Neutrophil (primary cell): ENCODE measurements around the gene MYOM3.
"Not testable (repeated sequence)": the region's sequence is repeated elsewhere in the genome, so short reads cannot be mapped to it uniquely, and the experiment has no call there.

Experiments
- H3K27ac ChIP-seq: fragments of 200-600 bp; sonication (generic); 2 replicates; pipeline ENCODE4 v1.5.1; 2016; ENCODE audit warnings: mild to moderate bottlenecking, moderate library complexity
- H3K27me3 ChIP-seq: fragments of 200-600 bp; sonication (generic); 2 replicates; pipeline ENCODE4 v1.6.0; 2016; ENCODE audit warnings: mild to moderate bottlenecking
- H3K36me3 ChIP-seq: fragments of 200-600 bp; sonication (generic); 2 replicates; pipeline ENCODE4 v1.5.1; 2017
- H3K4me1 ChIP-seq, 2 experiments: fragments of 200-600 bp in 1 of 2; sonication (generic) in 1 of 2; 1 replicate in 1 of 2; 2 replicates in 1 of 2; pipeline versions ENCODE4 v1.5.1 to v1.6.1; 2013 to 2016; ENCODE audit warnings: low read depth in 1 of 2, low read length in 1 of 2, mild to moderate bottlenecking in 1 of 2, moderate library complexity in 1 of 2; ENCODE audit not compliant: control insufficient read depth in 1 of 2, insufficient read depth in 1 of 2
- H3K4me3 ChIP-seq, 2 experiments: fragments of 200-600 bp in 1 of 2; sonication (generic) in 1 of 2; 1 replicate in 1 of 2; 2 replicates in 1 of 2; pipeline ENCODE4 v1.5.1; 2013 to 2016; ENCODE audit warnings: low read depth in 1 of 2, low read length in 1 of 2, mild to moderate bottlenecking in 1 of 2, moderate library complexity in 1 of 2
- H3K9me3 ChIP-seq: fragments of 200-600 bp; sonication (generic); 2 replicates; pipeline ENCODE4 v1.5.1; 2016
- TF ChIP-seq, protein P1 (sequence below): fragments of 200-600 bp; sonication (generic); IDR thresholded peaks from 2 replicates; pipeline ENCODE4 v1.5.1; 2016; ENCODE audit warnings: antibody characterized with exemption

Gene MYOM3

GRCh38 chr1:24021403-24022266 lies 90.3 kb downstream of the MYOM3 start:
- Histone ChIP-seq H3K4me3 (no peak overlapping the region), H3K27me3 (no peaks in the 10 kb centered on the region)

GRCh38 chr1:24020470-24020869 lies 91.5 kb downstream of the MYOM3 start:
- Histone ChIP-seq H3K27me3 (no peaks in the 10 kb centered on the region), H3K9me3 (no peaks in the 10 kb centered on the region), H3K27ac (no peak overlapping the region), H3K4me1 (no peaks in the 10 kb centered on the region), H3K36me3 (no peaks in the 10 kb centered on the region), H3K4me3 (no peak overlapping the region)
- TF ChIP-seq, protein P1, sequence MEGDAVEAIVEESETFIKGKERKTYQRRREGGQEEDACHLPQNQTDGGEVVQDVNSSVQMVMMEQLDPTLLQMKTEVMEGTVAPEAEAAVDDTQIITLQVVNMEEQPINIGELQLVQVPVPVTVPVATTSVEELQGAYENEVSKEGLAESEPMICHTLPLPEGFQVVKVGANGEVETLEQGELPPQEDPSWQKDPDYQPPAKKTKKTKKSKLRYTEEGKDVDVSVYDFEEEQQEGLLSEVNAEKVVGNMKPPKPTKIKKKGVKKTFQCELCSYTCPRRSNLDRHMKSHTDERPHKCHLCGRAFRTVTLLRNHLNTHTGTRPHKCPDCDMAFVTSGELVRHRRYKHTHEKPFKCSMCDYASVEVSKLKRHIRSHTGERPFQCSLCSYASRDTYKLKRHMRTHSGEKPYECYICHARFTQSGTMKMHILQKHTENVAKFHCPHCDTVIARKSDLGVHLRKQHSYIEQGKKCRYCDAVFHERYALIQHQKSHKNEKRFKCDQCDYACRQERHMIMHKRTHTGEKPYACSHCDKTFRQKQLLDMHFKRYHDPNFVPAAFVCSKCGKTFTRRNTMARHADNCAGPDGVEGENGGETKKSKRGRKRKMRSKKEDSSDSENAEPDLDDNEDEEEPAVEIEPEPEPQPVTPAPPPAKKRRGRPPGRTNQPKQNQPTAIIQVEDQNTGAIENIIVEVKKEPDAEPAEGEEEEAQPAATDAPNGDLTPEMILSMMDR: no peak

More at GRCh38 chr1:24021403-24022266, 90.3 kb downstream of the MYOM3 start:
- H3K27ac ChIP-seq: no peak overlapping the region
- H3K9me3 ChIP-seq: no peaks in the 10 kb centered on the region
- H3K36me3 ChIP-seq: no peaks in the 10 kb centered on the region
- H3K4me1 ChIP-seq: no peaks in the 10 kb centered on the region
- TF ChIP-seq, protein P1: no peak

DNA sequence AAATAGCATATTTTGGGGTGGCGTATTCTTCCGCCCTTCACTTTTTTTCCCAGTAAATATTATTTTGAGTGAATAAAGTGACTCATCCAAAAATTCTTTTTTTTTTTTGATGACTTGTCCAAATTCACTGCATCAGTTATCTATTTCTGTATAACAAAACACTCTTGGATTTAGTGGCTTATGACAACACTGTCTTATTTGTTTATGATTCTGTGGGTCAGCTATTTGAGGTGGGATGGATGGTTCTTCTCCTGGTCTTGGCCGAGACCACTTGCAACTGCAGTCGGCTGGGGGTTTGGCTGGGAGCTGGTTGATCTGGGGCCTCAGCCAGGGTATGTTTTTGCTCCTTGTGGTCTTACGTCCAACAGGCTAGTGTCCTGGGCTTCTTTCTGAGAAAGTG lies 91.9 kb downstream of the MYOM3 start:
- Histone ChIP-seq H3K4me1 (no peaks in the 10 kb centered on the region), H3K36me3 (no peaks in the 10 kb centered on the region), H3K4me3 (no peak overlapping the region), H3K27me3 (no peaks in the 10 kb centered on the region), H3K27ac (no peak overlapping the region), H3K9me3 (no peaks in the 10 kb centered on the region)
- TF ChIP-seq, protein P1: no peak

DNA sequence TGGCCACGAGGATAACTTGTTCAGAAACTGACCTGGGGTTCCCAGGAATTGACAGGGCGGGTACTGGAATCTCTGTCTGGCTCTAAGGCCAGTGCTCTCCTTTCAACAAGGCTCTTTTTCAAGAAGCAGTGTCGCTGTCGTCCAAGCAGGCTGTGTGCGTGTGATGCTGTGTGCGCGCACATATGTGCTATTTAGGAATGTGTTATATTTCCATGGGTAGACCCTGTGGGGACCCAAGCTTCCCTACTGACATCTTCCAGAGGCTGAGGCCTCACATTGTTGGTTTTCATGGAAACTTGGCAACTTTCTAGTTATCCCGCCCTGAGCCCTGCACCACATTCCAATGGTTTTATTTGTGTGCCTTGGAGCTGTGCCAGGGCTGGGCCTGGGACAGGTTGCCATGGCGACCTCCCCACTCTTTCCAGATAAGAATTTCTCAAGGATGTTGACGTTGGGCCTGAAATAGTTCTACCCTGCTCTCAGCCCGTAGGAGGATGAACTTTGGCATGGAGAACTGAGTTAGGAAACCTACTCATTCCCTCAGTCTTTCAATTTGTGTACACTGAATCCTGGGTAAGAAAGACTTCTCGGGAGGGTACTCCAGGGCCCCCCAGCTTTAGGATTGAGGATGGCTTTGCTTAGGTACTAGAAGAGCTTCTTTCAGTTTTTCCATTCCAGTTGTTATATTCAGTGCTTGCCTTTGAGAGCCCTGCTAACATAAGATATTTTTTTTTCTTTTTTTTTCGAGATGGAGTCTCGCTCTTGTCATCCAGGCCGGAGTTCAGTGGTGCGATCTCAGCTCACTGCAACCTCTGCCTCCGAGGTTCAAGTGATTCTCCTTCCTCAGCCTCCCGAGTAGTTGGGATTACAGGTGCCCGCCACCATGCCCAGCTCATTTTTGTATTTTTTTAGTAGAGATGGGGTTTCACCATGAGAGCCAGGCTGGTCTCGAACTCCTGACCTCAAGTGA lies 93.0 kb downstream of the MYOM3 start:
- H3K36me3 ChIP-seq: no peaks in the 10 kb centered on the region
- no peak overlapping the region for H3K27ac ChIP-seq
- H3K4me1 ChIP-seq: no peaks in the 10 kb centered on the region
- TF ChIP-seq, protein P1: no peak
- no peaks in the 10 kb centered on the region for H3K9me3 ChIP-seq
- no peak overlapping the region for H3K4me3 ChIP-seq
- H3K27me3 ChIP-seq: peaks cover 4% of the 10 kb centered on the region

GRCh38 chr1:24015221-24016210 lies 96.4 kb downstream of the MYOM3 start:
- Histone ChIP-seq H3K9me3 (no peaks in the 10 kb centered on the region), H3K4me3 (no peak overlapping the region), H3K4me1 (no peaks in the 10 kb centered on the region), H3K27me3 (peaks cover 7% of the 10 kb centered on the region), H3K36me3 (no peaks in the 10 kb centered on the region), H3K27ac (no peak overlapping the region)
- TF ChIP-seq, protein P1: no peak

GRCh38 chr1:24012878-24013277 lies 99.1 kb downstream of the MYOM3 start:
- not testable (repeated sequence) for H3K4me1 ChIP-seq, H3K36me3 ChIP-seq, H3K27ac ChIP-seq, H3K4me3 ChIP-seq, H3K27me3 ChIP-seq, H3K9me3 ChIP-seq
